Kidney epithelial cell (primary cell): Measurements from ENCODE around the gene TNP2. TPM values are rescaled to one million over a fixed set of nuclear protein-coding genes. Genes with fewer than 3 reads are reported as not detected.

Experiments
- DNase-seq: peaks from one replicate; pipeline ENCODE4 v3.0.0-alpha.2; 2010; ENCODE audit warnings: low read depth
- H3K27me3 ChIP-seq: 2 replicates; pipeline ENCODE4 v1.6.0; 2011; ENCODE audit warnings: low read length; ENCODE audit not compliant: control insufficient read depth, insufficient read depth
- H3K36me3 ChIP-seq: 2 replicates; pipeline ENCODE4 v1.5.1; 2011; ENCODE audit warnings: low read length; ENCODE audit not compliant: control insufficient read depth, insufficient read depth
- H3K4me3 ChIP-seq: 2 replicates; pipeline ENCODE4 v1.5.1; 2011; ENCODE audit warnings: low read depth, mild to moderate bottlenecking, control low read depth, low read length
- total RNA-seq: library from RNA; depleted of rRNA; stranded (reverse); fragments of >200 nt; gene quantifications from 2 replicates; pipeline ENCODE4 v1.2.3, GENCODE V29; 2015
- TF ChIP-seq, protein P1 (sequence below): IDR thresholded peaks from 2 replicates; pipeline ENCODE4 v1.5.1; 2011; ENCODE audit warnings: mild to moderate bottlenecking, moderate library complexity, low read length, control low read depth, inconsistent platforms; ENCODE audit not compliant: insufficient read depth, poor library complexity, severe bottlenecking

TNP2 gene
- total RNA-seq, 1 donor from 2014 or later, result not detected

DNA sequence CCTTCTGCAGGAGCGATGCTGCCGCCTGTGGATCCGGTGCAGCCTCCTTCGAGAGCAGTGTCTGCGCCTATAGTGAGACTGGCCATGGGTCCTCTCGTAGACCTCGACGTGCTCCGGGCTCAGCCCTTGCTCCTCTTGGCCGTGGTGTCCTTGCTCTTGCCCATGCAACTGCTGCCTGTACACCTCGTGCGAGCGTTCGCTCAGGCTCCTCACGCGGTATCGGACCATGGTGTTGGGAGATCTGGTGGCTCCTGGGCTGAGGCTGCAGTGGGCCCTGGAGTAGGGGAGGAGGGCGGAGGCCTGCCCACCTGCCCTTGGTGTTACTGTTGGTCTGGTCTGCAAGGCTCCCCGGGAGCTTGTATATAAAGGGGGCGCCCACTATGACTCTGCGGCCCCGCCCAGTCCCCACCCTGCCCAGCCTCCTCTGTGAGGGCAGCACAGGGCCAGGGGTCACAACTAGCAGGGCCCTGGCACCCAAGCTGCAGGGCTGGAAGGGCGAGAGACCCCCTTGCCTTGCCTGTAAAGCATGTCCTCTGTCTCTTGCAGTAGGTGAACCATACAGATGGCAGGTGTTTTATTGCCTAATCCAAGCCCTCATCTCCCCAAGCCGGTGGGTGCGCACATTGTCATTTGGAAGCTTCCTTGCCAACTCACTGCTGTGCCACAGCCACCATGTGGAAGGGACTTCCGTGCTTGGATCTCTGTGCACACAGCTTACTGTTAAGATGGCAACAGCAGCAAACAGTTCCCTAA is 7.2 kb upstream of the TNP2 start, which contains the start of gene PRM2:
TSS of gene PRM2 (minus strand) at position 338 of the 753 bp plus-strand sequence. CDS start at position 228, 110 bp downstream.
- H3K27me3 ChIP-seq, result no peaks in the 10 kb centered on the region
- no peak within 1 kb of the TSS for H3K4me3 ChIP-seq
- TF ChIP-seq, protein P1, sequence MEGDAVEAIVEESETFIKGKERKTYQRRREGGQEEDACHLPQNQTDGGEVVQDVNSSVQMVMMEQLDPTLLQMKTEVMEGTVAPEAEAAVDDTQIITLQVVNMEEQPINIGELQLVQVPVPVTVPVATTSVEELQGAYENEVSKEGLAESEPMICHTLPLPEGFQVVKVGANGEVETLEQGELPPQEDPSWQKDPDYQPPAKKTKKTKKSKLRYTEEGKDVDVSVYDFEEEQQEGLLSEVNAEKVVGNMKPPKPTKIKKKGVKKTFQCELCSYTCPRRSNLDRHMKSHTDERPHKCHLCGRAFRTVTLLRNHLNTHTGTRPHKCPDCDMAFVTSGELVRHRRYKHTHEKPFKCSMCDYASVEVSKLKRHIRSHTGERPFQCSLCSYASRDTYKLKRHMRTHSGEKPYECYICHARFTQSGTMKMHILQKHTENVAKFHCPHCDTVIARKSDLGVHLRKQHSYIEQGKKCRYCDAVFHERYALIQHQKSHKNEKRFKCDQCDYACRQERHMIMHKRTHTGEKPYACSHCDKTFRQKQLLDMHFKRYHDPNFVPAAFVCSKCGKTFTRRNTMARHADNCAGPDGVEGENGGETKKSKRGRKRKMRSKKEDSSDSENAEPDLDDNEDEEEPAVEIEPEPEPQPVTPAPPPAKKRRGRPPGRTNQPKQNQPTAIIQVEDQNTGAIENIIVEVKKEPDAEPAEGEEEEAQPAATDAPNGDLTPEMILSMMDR, result no peak
- DNase-seq, result no peak
- H3K36me3 ChIP-seq, result no peaks in the 10 kb centered on the region

DNA sequence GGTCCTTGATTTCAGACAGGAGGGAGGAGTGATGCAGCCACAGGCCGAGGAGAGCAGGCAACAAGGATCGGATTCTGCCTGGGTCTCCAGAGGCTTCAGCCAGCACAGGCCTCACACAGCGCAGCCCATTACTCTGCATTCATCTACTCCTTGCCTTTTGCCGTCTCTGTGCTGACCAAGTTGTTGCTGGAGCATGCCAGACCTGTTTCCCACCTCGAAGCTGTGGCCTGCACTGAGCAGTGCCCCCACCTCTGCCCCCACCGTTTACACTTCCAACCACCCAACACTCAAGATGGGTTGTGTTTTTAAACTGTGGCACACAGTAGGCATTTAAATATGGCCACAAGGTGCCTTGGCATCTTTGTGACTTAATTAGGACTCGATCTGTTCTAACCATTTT is 5.8 kb upstream of the TNP2 start:
- no peaks in the 10 kb centered on the region for H3K27me3 ChIP-seq

GRCh38 chr16:11273721-11274324 is 4.7 kb upstream of the TNP2 start:
- peaks cover 2% of the 10 kb centered on the region for H3K27me3 ChIP-seq
- H3K36me3 ChIP-seq, result no peaks in the 10 kb centered on the region
- TF ChIP-seq, protein P1, result no peak
- no peak overlapping the region for H3K4me3 ChIP-seq
- DNase-seq, result no peak

More for the DNA sequence above, 5.8 kb upstream of the TNP2 start:
- TF ChIP-seq, protein P1, result no peak
- no peak overlapping the region for H3K4me3 ChIP-seq
- DNase-seq, result no peak
- no peaks in the 10 kb centered on the region for H3K36me3 ChIP-seq

- TF ChIP-seq, protein P1, result no peak
- no peaks in the 10 kb centered on the region for H3K36me3 ChIP-seq
- DNase-seq, result no peak
- peaks cover 2% of the 10 kb centered on the region for H3K27me3 ChIP-seq
- no peak within 1 kb of the TSS for H3K4me3 ChIP-seq
Measured at GRCh38 chr16:11272921-11273720, 4.0 kb upstream of the TNP2 start, which contains the start of gene PRM3. Gene PRM3 (minus strand): TSS chr16:11273629. CDS start chr16:11273595, 34 bp downstream.

DNA sequence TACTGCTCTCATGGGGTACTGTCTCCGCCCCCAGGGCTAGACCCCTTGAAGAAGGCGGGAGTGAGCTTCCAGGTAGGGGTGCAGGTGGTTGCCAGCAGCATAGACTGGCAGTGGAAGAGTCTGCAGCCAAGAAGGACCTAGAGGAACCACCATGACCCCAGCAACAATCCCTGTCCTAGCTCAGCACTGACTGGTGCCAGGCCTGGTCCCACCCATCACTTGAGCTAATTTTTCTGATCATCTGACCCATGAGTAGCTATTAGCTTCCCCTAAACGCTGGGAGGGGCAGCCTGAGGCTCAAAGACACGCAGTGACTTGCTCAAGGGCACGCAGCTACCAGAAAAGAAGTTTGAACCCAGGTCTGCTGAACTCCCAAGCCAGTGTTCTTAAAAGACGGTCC is 3.4 kb upstream of the TNP2 start:
- TF ChIP-seq, protein P1, result no peak
- no peak overlapping the region for H3K4me3 ChIP-seq
- H3K27me3 ChIP-seq, result peaks cover 3% of the 10 kb centered on the region
- no peaks in the 10 kb centered on the region for H3K36me3 ChIP-seq
- no peak for DNase-seq
